ENCODE measurements around the gene PER1. TPM values are rescaled to one million over a fixed set of nuclear protein-coding genes. Genes with fewer than 3 reads are reported as not detected.
"Not testable (repeated sequence)": the region's sequence is repeated elsewhere in the genome, so short reads cannot be mapped to it uniquely, and the experiment has no call there.

The PER1 gene
- total RNA-seq, 1 donor from 2014 or later, result 34.5 TPM

- no peak for DNase-seq (ENCODE audit: low read depth)
Observed at GRCh38 chr17:8121681-8122421, 30.4 kb downstream of the PER1 start.

DNA sequence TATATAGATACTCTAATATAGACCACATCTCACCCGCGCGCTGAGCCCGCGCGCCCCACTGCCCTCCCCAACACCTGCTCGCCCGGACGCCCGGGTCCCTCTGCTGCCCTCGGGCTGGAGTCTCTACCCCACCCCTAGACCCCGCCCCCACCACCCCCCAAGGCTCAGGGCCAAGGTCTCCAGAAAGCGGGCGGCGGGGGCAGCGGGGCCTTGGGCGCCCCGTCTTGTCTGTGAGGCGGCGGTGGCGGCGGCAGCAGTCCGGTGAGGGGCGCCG, 30.9 kb downstream of the PER1 start:
- no peak for DNase-seq (ENCODE audit: low read depth)

GRCh38 chr17:8120520-8121406, 31.4 kb downstream of the PER1 start:
- DNase-seq (ENCODE audit: low read depth), result peak; percentile 60

DNA sequence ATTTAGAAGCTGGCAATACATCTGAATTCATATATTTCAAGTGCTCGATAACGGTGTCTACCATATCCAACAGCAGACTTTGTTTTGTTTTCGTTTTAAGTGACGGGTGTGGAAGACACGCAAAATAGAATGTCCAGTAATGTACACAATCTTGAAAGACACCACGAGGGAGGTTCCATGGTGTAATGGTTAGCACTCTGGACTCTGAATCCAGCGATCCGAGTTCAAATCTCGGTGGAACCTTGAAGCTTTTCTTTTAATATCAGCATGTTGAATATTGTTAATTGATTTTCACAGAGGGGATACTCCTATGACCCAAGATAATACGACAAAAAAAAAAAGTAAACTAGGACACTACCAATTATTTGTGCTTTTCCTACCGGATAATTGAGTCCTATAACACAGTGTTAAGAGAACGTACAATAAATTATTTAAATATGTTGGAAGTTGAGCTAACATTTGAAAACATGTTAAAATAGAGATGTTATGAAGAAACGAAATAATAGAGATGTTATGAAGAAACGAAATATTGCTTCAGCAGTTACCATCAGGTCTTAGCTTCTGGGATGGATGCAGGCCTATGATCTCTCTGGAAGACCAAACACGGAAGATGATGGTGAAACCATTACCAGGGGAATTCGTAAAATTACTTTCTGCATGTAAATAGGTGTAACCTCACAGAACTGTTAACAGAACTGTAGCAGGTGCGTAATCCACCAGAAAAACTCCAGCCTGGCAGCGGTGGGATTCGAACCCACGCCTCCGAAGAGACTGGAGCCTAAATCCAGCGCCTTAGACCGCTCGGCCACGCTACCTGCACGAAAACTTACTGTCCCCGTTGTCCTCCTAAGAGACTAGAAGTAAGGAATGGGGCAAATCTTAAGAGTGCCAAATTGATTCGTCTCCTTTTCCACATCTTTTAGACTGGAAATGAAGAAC, 32.4 kb downstream of the PER1 start:
- peak; percentile 89 for DNase-seq (ENCODE audit: low read depth)

DNA sequence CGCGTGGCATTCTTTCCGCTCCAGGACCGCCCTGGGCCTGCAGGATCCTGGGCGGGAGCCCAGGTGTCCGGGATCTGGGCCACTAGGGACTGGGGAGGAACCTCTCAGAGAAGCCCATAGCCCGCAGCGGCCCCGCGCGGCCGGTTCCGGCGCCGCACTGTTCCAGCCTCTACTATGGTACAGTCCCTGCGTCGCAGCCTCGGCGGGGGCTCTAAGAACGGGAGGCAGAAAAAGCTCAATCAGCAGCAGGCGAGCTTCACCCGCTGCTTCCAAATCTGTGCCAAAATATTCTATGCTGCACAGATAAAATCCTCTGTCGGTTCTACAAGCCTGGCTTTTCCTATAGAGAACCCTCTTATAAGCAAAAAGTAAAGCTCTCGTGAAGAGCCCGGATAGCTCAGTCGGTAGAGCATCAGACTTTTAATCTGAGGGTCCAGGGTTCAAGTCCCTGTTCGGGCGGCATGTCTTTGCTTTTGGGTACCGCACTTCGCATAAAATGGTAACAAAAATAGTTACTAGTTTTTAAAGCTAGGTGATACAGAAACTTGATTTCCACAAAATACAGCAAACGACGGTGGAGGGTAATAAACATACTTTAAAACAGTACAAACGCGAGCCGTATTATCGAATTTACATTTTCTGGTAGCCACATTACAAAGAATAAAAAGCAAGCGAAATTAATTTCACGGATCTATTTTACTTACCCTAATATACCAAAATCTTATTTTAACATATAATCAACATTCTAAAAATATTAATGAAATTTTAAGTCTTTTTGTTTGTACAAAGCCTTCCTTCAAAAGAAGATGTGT, 33.2 kb downstream of the PER1 start:
- DNase-seq (ENCODE audit: low read depth), result peak; percentile 53

GRCh38 chr17:8117980-8118768, 34.0 kb downstream of the PER1 start, which contains the start of gene ALOXE3:
Gene ALOXE3 (minus strand): TSS chr17:8118514. CDS start chr17:8117990, 524 bp downstream.
- DNase-seq (ENCODE audit: low read depth), result peak; percentile 89

GRCh38 chr17:8117367-8117979, 34.7 kb downstream of the PER1 start:
- DNase-seq (ENCODE audit: low read depth), result no peak

DNA sequence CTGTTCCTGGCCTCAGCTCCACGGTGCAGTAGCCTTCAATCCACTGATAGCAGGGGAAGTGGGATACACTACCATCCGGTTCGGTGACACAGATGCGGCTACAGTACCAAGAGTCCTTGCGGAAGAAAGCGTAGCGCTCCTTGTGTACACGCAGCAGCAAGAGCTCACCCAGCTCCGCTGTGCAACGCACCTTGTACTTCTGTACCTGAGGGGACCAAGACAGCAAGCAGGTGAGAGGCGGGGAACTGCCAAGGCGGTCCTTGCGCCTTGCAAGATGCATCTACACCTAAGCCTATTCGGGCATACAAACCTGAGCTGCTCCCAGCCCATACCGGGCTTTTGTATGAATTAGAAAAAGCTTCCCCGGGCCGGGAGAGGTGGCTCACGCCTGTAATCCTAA, 35.4 kb downstream of the PER1 start:
- DNase-seq (ENCODE audit: low read depth), result no peak

DNA sequence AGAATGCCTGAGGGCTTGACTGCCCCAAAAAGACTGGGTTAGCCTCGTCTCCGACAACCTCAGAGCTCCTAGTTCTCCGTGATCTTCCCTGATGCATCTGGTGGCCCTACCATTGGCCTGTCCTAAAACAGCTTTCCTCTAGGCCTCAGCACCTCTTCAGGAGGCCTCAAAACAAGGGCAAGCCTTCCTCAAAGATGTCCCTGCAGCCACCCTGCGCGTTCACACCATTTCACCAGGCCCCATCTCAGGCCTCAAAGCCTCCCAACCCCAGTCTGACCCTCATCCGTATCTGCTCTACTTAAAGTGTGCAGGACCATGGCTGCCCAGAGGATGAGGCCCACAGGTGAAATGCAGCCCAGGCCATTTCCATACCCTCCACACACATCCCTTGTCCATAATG, 41.3 kb downstream of the PER1 start:
- DNase-seq (ENCODE audit: low read depth), result no peak

- DNase-seq (ENCODE audit: low read depth), result no peak
Observed at GRCh38 chr17:8110456-8110804, 41.8 kb downstream of the PER1 start.

GRCh38 chr17:8109661-8110455, 42.3 kb downstream of the PER1 start:
- no peak for DNase-seq (ENCODE audit: low read depth)

DNA sequence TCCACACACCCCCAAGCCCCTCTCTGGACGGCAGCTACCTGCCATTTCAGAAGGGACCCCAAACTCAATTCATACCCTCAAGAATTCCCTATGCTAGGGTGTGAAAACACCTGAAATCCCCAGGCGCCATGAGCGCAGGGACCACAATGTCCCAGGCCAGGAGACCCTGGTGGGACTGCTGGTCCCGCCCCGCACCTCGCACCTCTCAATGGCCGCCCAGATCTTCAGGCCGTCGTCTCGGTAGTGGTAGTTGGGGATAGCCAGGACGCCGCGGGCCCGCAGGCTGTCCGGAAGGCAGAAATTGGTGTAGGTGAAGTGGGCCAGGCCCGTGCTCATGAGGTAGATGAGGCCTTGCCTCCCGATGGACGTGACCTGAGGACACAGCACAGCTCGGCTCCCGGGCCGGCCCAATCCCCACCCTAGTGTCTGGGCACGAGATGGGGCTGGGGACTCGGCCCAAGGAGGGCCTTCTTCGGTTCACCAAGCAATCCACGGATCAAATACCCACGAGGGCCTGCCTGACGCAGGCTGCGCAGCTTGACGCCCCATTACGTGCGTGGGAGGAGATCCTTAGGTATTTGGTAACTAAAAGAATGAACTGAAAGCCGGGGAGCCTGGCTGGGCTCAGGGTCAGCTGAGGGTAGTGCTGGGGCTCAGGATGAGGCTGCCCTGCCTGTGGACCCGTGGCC, 43.1 kb downstream of the PER1 start:
- no peak for DNase-seq (ENCODE audit: low read depth)

DNA sequence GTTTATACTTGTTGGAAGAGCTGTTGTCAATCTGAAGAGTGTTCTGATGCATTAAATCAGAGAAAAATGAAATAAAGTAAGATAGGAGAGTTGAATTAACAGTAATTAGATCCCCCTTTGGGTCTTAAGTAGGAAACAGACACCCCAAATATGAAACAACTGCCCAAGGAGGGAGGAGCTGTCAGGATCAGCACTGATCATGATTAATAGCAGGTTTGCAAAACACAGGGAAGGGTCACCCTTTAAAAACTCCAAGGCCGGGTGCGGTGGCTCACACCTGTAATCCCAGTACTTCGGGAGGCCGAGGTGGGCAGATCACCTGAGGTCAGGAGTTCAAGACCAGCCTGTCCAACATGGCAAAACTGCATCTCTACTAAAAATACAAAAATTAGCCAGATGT, 45.2 kb downstream of the PER1 start:
- DNase-seq (ENCODE audit: low read depth), result not testable (repeated sequence)

GRCh38 chr17:8105957-8106398, 46.2 kb downstream of the PER1 start:
- DNase-seq (ENCODE audit: low read depth), result no peak

- DNase-seq (ENCODE audit: low read depth), result no peak
Observed at GRCh38 chr17:8104911-8105310, 47.3 kb downstream of the PER1 start.

- peak; percentile 47 for DNase-seq (ENCODE audit: low read depth)
Observed at GRCh38 chr17:8103549-8103948, 48.7 kb downstream of the PER1 start.

DNA sequence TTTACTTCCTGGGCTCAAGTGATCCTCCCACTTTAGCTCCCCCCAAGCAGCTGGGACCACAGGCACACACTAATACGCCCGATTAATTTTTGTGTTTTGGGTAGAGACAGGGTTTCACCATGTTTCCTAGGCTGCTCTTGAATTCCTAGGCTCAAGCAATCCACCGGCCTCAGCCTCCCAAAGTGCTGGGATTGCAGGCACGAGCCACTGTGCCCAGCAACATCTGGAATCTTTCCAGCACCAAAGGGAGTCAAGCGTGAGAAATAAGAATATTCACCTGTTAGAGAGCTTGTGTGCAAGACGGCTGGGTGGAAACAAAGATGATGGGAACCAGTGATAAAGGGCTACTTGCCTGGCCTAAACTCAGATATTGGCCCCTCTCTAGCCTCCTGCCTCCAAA, 50.5 kb downstream of the PER1 start:
- no peak for DNase-seq (ENCODE audit: low read depth)

DNA sequence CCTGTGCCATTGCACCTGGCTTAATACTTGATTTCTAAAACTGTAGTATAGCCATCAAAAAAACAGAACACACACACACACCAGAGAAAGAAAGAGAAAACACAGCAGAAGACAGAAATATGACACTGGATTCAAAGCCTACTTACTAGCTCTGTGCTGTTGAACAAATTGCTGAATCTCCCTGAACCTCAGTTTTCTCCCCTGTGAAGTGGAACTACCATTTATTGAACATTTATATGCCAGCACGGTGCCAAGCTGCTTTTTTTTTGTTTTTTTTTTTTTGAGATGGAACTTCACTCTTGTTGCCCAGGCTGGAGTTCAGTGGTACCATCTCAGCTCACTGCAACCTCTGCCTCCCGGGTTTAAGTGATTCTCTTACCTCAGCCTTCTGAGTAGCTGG, 51.4 kb downstream of the PER1 start:
- no peak for DNase-seq (ENCODE audit: low read depth)

- no peak for DNase-seq (ENCODE audit: low read depth)
Observed at GRCh38 chr17:8100111-8100510, 52.1 kb downstream of the PER1 start.
